Hindlimb muscle (tissue), 1 donor: ENCODE results near the gene STX18. TPM values are rescaled to one million over a fixed set of nuclear protein-coding genes. Genes with fewer than 3 reads are reported as not detected.

Source experiments
- DNase-seq: peaks from one replicate; pipeline ENCODE4 v3.0.0-alpha.2; 2013
- polyA plus RNA-seq: library from polyadenylated mRNA; unstranded; fragments of 120-200 nt; gene quantifications from one replicate; pipeline ENCODE4 v1.2.1, GENCODE V29; 2013; ENCODE audit not compliant: insufficient read length

The STX18 gene
- polyA plus RNA-seq, 1 donor = 27.5 TPM

DNA sequence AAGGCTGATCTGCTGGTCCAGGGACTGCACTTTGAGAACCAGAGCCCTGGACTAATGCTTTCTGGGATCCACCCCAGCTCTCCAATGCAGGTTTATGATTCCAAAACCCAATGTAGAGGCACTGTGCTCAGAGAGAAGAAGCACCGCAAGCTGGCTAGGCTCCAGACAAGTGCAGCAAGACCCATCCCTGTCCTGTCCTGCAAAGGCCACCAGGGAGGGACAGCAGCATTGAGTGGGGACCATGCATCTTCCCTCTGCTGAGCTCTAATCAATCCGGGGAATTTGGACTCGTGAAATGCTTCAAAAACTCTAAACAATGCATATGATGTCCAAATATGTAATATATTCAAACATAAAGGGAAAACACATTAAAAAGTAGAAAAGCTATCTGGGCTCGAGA is 165.8 kb downstream of the STX18 start:
- no peak for DNase-seq

DNA sequence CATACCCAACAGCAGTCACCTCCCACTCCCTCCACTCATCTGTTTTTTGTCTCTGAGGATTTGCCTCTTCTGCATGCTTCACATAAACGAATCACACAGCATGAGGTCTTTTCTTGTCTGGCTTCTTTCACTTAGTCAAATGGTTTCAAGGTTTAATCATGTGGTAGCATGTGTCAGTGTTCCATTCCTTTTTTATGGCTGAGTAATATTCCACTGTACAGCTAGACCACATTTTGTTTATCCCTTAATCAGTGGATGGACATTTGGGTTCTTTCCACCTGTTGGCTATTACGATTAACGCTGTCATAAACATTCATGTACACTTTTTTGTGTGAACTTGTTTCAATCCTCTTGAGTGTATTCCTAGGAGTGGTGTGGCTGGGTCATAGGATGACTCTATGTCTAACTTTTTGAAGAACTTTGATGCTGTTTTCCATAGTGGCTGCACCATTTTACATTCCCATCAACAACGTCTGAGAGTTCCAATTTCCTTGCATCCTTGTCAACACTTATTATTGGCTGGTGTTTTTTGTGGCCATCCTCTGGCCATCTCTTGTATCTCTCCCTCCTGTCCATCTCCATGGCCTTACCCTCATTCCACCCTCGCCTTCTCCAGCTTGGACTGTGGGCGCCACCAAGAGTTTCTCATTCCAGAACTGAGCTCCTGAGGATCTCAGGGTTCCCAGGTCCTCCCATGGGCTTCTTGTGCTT is 167.3 kb downstream of the STX18 start:
- no peak for DNase-seq

Other genes with a start within 250 kb of the STX18 start
- 3.4 TPM for gene NSG1, start 154.9 kb downstream of the STX18 start, polyA plus RNA-seq